ENCODE results near the gene CPXM1.
"Not testable (repeated sequence)": the region's sequence is repeated elsewhere in the genome, so short reads cannot be mapped to it uniquely, and the experiment has no call there.

CPXM1 gene

GRCh38 chr20:2820896-2821869 lies 20.8 kb upstream of the CPXM1 start:
- no peak for FAIRE-seq

- FAIRE-seq, result peak; percentile 97
These were observed 19.9 kb upstream of the CPXM1 start for GRCh38 chr20:2820084-2820895.

GRCh38 chr20:2817891-2818595 lies 17.6 kb upstream of the CPXM1 start:
- peak; percentile 82 for FAIRE-seq

- FAIRE-seq, result no peak
These were observed 16.9 kb upstream of the CPXM1 start for GRCh38 chr20:2817341-2817726.

GRCh38 chr20:2816583-2817340 lies 16.3 kb upstream of the CPXM1 start:
- FAIRE-seq, result no peak

- FAIRE-seq, result no peak
These were observed 15.7 kb upstream of the CPXM1 start, which contains the start of gene TMEM239 for GRCh38 chr20:2816030-2816582. TMEM239 (plus strand) TSS chr20:2816364; CDS start chr20:2816555, 191 bp downstream.

- no peak for FAIRE-seq
These were observed 14.9 kb upstream of the CPXM1 start for GRCh38 chr20:2815242-2815900.

- FAIRE-seq, result peak; percentile 72
These were observed 14.2 kb upstream of the CPXM1 start, which contains the start of gene C20orf141 for GRCh38 chr20:2814587-2815051. C20orf141 (plus strand) TSS chr20:2814987; CDS start chr20:2815185, 198 bp downstream.

- FAIRE-seq, result no peak
These were observed 13.6 kb upstream of the CPXM1 start for GRCh38 chr20:2814076-2814475.

GRCh38 chr20:2812189-2812588 lies 11.8 kb upstream of the CPXM1 start:
- no peak for FAIRE-seq

- no peak for FAIRE-seq
These were observed 9.3 kb upstream of the CPXM1 start for GRCh38 chr20:2809690-2810089.

- FAIRE-seq, result not testable (repeated sequence)
These were observed 7.5 kb upstream of the CPXM1 start for GRCh38 chr20:2807929-2808328.

- FAIRE-seq, result no peak
These were observed 6.6 kb upstream of the CPXM1 start for GRCh38 chr20:2807019-2807418.

GRCh38 chr20:2806351-2806701 lies 5.9 kb upstream of the CPXM1 start:
- no peak for FAIRE-seq

- FAIRE-seq, result no peak
These were observed 5.4 kb upstream of the CPXM1 start for GRCh38 chr20:2805689-2806350.

- no peak for FAIRE-seq
These were observed 4.6 kb upstream of the CPXM1 start for GRCh38 chr20:2804852-2805688.

GRCh38 chr20:2804041-2804828 lies 3.8 kb upstream of the CPXM1 start:
- no peak for FAIRE-seq

- FAIRE-seq, result no peak
These were observed 880 bp upstream of the CPXM1 start for GRCh38 chr20:2801286-2801728.
